Right lung (tissue), 5 donors: ENCODE results near the gene MRPL58. TPM values are rescaled to one million over a fixed set of nuclear protein-coding genes. Genes with fewer than 3 reads are reported as not detected.

Source experiments
- polyA plus RNA-seq, 5 donors: library from polyadenylated mRNA; unstranded; fragments of 120-200 nt; gene quantifications; one replicate each; pipeline versions ENCODE4 v1.2.1 to v1.2.3, GENCODE V29; 2013; ENCODE audit warnings: inconsistent platforms in 1 of 5, low replicate concordance in 1 of 5; ENCODE audit not compliant: insufficient read length in 5 of 5, insufficient read depth in 1 of 5

MRPL58 gene
- polyA plus RNA-seq, 5 donors: 20.5 to 28.2 (median 24.6) TPM

Other genes with a start within 250 kb of the MRPL58 start
- gene NAT9, start 236.3 kb upstream of the MRPL58 start, polyA plus RNA-seq: 10 to 100 TPM; 39.2 to 55.3 (median 47.9) TPM
- under 1 TPM; 0.15 to 0.38 (median 0.21) TPM for gene GRIN2C, start 152.8 kb upstream of the MRPL58 start, polyA plus RNA-seq
- 1 to 10 TPM; 4.6 to 8.3 (median 7.5) TPM for gene FDXR, start 139.7 kb upstream of the MRPL58 start, polyA plus RNA-seq
- gene FADS6, start 119.0 kb upstream of the MRPL58 start, polyA plus RNA-seq: under 1 TPM in 4 of 5 donors, not detected in 1; 0.09 to 0.18 (median 0.10) TPM
- gene USH1G, start 89.4 kb upstream of the MRPL58 start, polyA plus RNA-seq: under 1 TPM in 4 of 5 donors, not detected in 1; 0.05 to 0.22 (median 0.12) TPM
- gene OTOP2, start 88.4 kb upstream of the MRPL58 start, polyA plus RNA-seq: not detected
- gene OTOP3, start 76.8 kb upstream of the MRPL58 start, polyA plus RNA-seq: not detected
- 10 to 100 TPM; 48.9 to 76.3 (median 64.6) TPM for gene HID1, start 39.9 kb upstream of the MRPL58 start, polyA plus RNA-seq
- 10 to 100 TPM in 4 of 5 donors, 1 to 10 TPM in 1; 9.4 to 19.7 (median 12.5) TPM for gene CDR2L, start 25.0 kb upstream of the MRPL58 start, polyA plus RNA-seq
- gene ATP5PD, start 34.3 kb downstream of the MRPL58 start, polyA plus RNA-seq: 100 to 1,000 TPM; 200 to 252 (median 213) TPM
- gene KCTD2, start 34.6 kb downstream of the MRPL58 start, polyA plus RNA-seq: 10 to 100 TPM; 25.0 to 29.1 (median 28.6) TPM
- 10 to 100 TPM; 16.1 to 26.8 (median 23.3) TPM for gene SLC16A5, start 75.3 kb downstream of the MRPL58 start, polyA plus RNA-seq
- 10 to 100 TPM; 11.7 to 17.2 (median 15.1) TPM for gene ARMC7, start 97.3 kb downstream of the MRPL58 start, polyA plus RNA-seq
- 10 to 100 TPM; 42.4 to 63.3 (median 46.6) TPM for gene NT5C, start 119.1 kb downstream of the MRPL58 start, polyA plus RNA-seq
- 100 to 1,000 TPM in 1 of 5 donors, 10 to 100 TPM in 4; 73.5 to 103 (median 83.6) TPM for gene JPT1, start 141.8 kb downstream of the MRPL58 start, polyA plus RNA-seq
- 100 to 1,000 TPM; 666 to 791 (median 727) TPM for gene SUMO2, start 170.3 kb downstream of the MRPL58 start, polyA plus RNA-seq
- gene NUP85, start 193.0 kb downstream of the MRPL58 start, polyA plus RNA-seq: 10 to 100 TPM; 66.5 to 86.1 (median 79.5) TPM
- gene GGA3, start 248.9 kb downstream of the MRPL58 start, polyA plus RNA-seq: 10 to 100 TPM; 37.2 to 45.7 (median 39.9) TPM
- 10 to 100 TPM; 59.8 to 71.3 (median 64.5) TPM for gene MRPS7, start 249.2 kb downstream of the MRPL58 start, polyA plus RNA-seq